Iris pigment epithelial cell (primary cell): ENCODE measurements around the gene DDTL.
"Not testable (repeated sequence)": the region's sequence is repeated elsewhere in the genome, so short reads cannot be mapped to it uniquely, and the experiment has no call there.

Source experiments
- DNase-seq: peaks from one replicate; pipeline ENCODE4 v3.0.0-alpha.2; 2011; ENCODE audit warnings: low read depth

The DDTL gene

DNA sequence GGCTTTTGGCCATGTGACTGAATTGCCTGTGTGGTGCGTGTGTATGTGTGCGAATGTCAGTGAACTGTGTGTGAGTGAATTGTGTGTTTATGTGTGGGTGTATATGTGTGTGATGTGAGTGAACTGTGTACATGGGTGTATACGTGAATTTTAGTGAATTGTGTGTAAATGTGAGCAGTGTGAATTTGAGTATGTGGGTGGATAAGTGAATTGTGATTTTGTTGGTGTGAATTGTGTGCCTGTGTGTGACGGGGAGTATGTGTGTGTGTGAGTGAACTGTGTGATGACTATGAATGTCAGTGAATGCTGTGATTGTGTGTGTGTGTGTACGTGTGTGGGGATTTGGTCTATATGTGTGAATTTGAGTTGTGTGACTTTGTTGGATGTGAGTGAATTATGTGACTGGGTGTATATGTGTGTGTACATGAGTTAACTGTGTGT, 3.5 kb downstream of the DDTL start:
- DNase-seq: no peak

DNA sequence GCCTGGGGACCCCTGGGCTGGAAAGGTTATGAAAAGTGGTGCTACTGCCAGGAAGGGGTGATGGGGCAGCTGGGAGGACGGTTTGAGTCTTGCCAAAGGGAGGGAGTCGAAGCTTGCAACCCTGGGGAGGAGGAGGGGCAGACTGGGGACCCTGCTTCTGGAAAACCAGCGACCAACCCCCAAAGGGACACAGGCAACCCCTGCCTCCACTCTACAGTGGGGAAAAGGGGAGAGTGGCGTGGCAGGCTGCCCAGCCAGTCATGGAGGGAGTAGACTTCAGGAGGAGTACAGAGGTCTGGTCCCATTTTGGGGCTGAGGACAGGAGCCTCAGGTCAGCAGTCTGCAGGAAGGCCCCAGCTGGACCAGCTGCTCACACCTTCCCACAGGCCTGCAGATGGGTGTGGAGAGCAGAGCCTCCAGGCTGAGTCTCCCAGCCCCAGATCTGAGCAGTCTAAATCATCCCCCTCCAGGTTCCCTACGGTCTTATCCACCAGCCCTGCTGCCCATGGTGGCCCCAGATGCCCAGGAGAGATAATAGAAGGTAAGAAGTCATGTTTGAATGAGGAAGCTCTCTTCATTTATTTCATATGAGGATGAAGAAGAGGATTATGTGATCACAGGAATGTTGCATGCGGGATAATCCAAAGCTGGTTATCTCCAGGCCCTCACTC, 4.3 kb downstream of the DDTL start:
- DNase-seq: no peak

DNA sequence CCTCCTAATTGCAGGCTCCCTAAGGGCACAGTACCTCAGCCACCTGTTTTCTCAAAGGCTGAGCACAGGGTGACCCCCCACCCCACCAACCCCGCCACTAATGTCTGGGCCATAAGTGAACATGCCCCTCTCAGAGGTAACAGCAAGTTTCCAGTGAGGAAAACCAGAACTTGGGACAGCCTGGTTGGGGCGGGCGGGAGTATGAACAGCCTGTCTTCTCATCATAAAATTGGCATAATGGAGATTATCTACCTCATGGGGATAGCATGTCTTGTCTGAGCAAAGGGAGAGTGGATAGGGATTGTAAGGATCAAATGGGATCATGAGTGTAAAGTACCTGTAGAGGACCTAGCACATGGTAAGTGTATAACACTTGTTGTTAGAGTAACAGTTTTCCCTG, 5.2 kb downstream of the DDTL start:
- not testable (repeated sequence) for DNase-seq

DNA sequence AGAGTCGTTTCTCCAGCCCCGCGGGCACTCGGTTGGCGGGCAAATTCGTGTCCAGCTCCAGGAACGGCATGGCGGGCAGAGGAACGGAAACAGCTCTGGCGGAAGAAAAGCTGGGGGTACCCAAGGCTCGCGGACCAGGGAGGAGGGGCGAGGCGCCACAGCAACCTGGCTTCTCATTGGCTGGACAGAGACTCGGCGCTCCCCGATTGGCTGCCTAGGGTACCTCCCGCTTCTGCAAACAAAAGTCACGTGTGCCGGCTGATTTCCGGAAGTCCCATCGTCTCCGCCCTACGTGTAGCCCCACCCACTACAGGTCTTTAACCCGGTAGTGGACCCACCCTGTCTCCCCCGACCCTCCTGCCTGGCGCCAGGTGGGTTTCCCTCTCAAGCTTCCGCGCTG, 7.7 kb downstream of the DDTL start, which contains the start of gene DDT:
DDT (minus strand) TSS at position 97 of the 400 bp plus-strand sequence; CDS start at position 70, 27 bp downstream.
- DNase-seq: not testable (repeated sequence)

DNA sequence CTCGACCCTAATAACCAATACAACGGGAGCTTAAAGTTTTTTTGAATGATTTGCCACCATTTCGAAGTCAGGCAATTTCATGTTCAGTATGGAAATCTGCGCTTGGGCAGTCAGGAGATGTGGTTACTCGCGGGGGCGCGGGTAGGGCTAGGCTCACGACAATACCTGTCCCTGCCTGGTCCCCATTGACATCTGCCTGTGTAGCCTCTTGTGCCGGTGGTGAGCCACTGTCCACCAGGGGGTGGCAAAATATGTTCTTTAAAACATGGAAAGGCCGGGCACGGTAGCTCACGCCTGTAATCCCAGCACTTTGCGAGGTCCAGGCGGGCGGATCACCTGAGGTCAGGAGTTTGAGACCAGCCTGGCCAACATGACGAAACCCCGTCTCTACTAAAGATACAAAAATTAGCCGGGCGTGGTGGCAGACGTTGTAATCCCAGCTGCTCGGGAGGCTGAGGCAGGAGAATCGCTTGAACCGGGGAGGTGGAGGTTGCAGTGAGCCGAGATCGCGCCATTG, 8.2 kb downstream of the DDTL start:
- DNase-seq: not testable (repeated sequence)

DNA sequence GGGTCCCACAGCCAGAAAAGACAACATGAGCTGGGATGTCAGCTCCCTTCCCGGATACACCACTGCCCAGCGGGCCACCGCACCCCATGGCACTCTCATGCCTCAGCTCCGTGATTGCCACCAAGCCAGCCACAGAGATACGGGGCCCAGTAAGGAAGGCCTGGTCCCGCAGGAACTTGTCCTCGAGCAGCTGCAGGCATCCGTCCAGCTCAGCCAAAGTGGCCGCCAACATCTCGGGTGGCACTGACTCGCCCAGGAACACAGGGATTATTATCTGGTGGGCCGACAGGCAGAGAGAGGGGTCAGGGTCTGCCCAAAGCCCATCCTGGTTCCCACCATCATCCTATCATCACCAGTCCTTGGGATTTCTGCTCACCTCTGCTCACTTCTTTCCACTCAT, 10.6 kb downstream of the DDTL start:
- not testable (repeated sequence) for DNase-seq

DNA sequence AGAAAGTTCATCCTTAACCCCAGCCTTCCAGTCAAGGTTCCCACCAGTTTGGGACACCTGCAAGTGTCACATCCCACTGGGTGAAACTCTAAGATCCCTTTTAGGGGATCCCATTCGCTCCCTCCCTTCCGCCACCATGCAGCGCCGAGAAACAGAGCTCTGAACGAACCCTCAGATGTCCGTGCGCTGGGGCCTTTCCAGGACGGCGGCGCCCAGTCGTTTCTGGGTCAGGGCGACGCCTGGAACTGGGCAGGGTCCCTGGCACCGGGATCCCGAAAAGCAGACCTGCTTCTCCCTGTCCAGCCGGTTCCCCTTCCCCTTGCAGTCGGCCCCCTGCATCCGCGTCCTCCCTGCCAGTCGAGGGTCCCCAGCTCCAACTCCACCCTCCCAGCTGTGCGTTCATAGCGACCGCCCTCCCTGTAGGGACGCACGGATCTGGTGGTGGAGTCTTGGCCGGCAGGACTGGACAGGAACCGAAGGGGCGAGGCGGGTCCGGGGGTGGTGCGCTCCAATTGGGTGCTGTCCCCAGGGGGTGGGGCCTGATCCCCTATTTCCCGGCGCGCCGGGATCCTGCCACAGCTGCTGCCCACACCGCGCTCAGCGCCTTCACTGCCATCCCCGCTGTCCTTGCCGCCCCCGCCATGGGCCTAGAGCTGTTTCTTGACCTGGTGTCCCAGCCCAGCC, 13.0 kb downstream of the DDTL start, which contains the start of gene GSTT2:
GSTT2 (plus strand) TSS at position 578 of the 684 bp plus-strand sequence.
- not testable (repeated sequence) for DNase-seq

DNA sequence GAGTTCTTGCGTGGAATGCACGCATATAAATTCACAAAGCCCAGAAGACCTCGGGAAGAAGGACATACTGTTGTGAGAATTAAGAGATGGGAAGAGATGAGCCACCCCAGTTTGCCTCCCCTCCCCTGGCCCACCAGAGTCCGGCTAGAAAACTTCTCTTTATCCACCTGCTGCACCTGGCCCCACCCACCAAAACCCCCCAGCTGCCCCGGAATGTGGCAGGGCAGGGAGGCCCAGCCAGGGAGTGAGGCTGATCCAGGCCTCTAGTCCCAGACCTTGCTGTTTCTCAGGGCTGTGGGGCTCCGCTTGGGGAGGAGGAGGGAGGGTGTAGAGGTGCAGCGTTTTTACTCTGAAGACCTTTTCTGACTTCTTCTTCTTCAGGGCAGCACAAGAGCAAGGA, 13.9 kb downstream of the DDTL start:
- DNase-seq: not testable (repeated sequence)

DNA sequence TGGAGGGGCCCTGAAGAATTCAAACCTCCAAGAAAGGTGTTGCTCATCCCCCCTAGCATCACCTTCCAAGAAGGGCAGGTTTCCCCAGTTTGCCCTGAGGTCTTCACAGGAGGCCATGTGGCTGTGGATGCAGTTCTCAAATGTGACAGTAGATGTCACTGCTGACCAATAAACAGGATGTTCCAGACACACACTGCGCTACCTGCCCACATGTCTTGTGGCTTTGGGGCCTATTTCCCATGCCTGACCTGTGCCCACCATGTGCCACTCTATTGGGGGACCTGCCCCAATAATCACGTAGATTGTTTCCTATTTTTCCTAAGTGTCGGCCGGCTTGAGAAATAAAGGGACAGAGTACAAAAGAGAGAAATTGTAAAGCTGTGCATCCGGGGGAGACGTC, 17.7 kb downstream of the DDTL start:
- DNase-seq: peak; percentile 22

DNA sequence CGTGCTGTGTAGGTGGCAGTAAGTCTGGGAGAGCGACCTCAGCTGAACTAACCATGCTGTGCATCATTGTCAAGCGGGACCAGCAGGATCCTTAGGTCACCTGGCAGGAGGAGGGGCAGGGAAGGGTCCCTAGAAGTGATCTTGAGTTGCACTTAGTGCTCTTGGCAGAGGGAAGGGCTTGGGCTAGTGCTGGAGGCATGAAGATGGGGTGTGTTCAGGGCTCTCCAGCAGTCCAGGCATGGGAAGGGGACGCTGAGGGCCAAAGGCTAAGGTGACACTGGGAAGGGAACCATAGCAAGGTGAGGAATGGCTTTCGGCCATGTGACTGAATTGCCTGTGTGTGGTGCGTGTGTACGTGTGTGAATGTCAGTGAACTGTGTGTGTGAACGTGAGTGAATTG, 19.4 kb downstream of the DDTL start:
- DNase-seq: not testable (repeated sequence)

DNA sequence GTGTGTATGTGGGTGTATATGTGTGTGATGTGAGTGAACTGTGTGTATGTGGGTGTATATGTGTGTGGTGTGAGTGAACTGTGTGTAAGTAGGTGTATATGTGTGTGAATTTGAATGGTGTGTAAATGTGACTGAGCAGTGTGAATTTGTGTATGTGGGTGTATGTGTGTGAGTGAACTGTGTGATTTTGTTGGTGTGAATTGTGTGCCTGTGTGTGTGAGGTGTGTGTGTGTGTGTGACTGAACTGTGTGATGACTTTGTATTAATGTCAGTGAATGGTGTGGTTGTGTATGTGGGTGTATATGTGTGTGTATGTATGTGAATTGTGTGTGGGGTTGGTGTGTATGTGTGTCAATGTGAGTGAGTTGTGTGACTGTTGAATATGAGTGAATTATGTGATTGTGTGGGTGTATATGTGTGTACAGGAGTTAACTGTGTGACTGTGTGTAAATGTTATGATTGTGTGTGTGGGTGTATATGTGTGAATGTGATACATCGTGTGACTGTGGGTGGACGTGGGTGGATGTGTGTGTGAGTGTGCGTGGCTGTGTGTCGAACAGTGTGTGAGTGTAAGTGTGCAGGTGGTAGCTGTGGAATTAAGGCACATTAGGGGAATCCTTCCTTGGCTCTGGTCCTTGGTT, 20.0 kb downstream of the DDTL start:
- DNase-seq: not testable (repeated sequence)

DNA sequence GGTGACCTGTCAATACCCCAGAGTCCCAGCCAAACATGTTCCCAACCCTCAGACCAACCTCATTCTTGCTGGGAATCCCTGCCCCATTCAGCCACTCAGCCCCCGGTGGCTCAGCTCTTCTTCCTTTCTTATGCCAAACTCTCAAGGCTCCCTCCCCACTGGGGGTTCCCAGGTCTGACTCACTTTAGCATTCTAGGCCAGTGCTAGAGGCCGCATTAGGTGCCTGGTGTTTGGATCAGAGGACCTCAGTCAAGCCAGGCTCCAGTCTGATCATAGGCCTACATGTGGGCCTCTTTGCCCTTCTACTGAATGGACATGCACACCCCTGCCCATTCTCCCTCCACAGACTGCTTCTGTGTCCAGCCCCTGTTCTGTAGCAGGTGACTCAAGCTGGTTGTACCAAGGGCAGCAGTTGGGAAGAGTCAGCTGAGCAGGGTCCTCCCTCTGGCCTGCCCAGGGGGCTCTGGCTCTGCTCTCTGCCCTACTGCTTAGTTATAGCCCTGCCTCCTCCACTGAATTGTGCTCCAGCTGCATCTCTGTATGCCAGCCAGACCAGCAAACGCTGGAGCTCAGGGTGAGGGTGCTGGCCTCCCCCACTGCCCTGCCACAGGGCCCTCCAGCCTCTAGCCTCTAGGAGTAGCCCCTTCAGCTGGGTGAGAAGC, 23.0 kb downstream of the DDTL start:
- peak; percentile 61 for DNase-seq

DNA sequence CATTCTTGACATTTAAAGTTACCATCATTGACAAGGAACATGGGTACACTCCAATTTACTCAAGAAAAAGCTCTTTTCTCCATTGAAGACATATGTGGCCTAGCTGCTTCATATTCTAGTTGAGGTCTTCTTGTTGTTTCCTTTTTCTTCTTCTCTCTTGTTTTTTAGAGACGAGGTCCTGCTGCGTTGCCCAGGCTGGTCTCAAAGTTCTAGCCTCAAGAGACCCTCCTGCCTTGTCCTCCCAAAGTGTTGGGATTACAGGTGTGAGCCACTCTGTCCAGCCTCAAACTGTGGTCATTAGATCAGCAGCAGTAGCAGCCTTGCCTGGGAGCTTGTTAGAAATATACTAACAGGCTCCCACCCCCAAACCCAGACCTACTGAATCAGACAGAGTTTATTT, 26.4 kb downstream of the DDTL start:
- not testable (repeated sequence) for DNase-seq

DNA sequence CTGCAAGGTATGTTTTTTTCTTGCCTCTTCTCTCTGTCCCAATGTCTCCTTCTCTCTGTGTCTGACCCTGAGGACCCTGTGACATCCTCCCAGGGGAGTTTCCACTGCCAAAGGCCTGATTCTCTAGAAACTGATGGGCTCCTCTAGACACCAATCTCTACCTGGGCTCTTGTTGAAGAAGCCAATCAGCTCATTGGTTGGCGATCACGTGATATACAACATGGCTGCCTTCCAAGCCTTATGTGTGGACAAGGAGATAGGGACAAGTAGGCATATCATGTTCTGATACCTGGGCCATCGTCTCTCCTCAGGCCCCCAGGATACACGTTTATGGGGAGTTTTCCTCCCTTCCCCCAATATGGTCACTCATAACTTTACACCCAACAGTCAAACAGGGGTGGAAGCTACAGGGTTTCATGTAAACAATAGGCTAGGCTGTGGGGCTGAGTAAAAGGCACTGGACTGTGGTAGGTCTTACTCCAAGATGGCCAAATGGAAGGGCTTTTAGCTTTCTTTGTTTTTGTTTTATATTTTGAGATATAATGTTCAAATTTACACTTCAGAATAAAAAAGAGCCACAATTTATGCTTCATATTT, 27.0 kb downstream of the DDTL start:
- not testable (repeated sequence) for DNase-seq

DNA sequence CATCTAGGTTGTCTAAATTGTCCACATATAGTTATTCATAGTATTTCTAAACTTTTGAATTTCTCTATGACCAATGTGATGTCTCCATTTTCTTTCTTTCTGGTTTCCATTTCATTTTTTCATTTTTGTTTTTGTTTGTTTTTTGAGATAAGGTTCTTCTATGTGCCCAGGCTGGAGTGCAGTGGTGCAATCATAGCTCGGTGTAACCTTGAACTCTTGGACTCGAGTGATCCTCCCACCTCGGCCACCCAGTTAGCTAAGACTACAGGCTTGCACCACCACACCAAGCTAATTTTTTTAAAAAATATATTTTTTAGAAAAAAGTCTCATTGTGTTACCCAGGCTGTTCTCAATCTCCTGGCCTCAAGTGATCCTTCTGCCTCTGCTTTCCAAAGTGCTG, 30.4 kb downstream of the DDTL start:
- no peak for DNase-seq

DNA sequence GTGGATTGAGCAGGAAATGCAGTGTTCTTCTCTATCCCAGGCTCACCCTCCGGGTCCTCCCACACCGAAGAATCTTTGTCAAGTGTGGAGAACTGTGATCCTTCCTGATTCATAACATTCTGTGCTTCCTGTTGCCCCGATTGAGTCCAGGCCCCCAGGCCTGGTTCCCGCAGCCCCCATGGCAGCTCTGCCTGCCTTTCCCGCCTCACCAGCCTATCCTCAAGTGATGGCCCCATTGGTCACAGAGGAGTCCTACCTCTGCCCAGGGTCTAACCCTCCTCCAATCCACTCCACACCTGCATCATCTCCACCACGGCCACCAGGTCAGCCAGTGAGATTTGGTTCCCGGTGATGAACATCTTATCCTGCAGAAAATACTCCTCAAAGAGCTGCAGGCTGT, 33.1 kb downstream of the DDTL start:
- not testable (repeated sequence) for DNase-seq

DNA sequence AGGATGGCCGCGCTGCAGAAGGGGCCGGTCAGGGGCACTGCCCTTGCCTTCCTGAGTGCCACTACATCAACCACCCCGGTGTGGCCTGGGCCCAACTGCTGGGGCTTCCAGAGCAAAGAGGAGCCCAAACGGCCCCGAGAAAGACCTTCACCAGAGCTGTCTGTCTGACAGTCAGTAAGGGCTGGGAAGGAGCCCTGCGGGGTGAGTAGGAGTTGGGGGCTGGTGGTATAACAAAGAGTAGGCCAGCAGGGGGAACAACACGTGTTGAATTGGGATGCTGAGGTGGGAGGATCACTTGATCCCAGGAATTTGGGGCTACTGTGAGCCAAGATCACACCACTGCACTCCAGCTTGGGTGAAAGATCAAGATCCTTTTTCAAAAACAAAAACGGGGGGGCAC, 34.6 kb downstream of the DDTL start:
- DNase-seq: no peak

DNA sequence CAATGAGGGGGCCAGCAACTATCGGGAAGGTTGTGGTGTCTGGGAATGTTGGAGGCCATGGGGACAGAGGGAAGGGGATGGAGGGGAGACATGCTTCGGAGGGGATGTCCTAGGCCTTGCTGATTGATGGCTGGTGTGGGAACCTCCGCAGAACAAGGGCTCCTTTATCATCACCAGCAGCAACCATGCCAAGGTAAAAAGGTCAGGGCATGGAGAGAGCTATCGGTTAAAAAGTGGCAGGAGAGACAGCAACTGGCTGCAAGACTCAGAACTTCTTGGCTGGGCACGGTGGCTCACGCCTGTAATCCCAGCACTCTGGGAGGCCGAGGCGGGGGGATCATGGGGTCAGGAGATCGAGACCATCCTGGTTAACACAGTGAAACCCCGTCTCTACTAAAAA, 35.6 kb downstream of the DDTL start:
- no peak for DNase-seq

DNA sequence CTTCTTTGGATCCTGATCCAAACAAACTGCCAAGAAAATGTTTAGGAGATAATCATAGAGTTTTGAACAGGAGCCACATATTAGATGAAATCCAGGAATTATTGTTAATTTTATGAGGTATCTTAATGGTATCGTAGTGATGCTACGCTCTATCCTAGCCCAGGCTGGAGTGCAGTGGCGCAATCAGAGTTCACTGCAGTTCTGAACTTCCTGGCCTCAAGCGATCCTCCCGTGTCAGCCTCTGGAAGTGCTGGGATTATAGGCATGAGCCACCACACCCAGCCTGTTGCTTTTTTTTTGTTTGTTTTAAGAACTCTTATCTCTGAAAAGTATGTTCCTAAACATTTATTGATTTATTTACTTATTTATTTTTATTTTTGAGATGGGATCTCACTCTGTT, 36.2 kb downstream of the DDTL start:
- no peak for DNase-seq

DNA sequence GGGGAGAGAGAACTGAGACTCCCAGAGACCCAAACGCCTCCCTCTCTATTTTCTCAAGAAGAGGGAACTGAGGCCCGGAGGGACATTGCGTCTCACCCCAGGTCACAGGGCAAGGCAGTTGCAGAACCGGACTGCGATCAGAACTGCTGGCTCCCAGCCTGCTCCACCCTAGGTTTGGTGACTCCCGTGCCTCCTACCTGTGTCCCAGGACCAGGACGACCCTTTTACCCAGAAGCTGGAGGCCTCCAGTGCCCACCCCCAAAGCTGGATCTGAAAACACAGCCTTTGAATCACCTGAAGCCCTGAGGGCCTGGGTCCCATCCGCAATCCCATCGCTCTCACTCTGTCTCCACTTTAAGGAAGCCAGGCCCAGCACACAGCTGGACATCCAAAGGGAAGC, 37.2 kb downstream of the DDTL start:
- DNase-seq: no peak

DNA sequence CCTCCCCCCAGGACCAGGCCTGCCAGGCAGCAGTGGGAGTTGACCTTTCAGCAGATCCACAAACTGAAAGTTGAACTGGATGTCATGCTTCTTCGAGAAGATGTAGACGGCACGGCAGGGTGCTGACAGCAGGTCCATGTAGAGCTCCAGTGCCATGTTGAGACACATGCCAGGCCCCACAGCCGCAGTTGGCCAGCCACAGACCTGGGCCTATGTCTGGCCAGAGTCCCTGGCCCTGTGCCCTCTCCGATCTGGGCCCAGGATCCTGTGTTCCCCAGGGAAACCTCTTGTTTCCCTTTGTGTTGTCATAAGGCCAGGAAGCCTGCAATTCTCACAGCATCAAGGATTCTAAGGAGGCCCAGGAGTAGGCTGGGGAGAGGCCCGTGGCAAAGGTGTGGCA, 38.5 kb downstream of the DDTL start, which contains the start of gene GSTT4:
GSTT4 (minus strand) TSS at position 253 of the 400 bp plus-strand sequence; CDS start at position 156, 97 bp downstream.
- DNase-seq: no peak
